Spleen (tissue), 11 donors: Measurements from ENCODE around the gene CCDC117. TPM values are rescaled to one million over a fixed set of nuclear protein-coding genes. Genes with fewer than 3 reads are reported as not detected.

Experiments used
- DNase-seq: peaks from one replicate; pipeline ENCODE4 v3.0.0-alpha.2; 2020
- H3K27ac ChIP-seq, 8 donors: fragments of 200-600 bp; sonication (generic) in 7 of 8; 1 replicate in 4 of 8; 2 replicates in 4 of 8; pipeline versions ENCODE4 v1.5.0 to v1.8.0; 2016 to 2021; ENCODE audit warnings: inconsistent platforms in 4 of 8, mild to moderate bottlenecking in 4 of 8, moderate library complexity in 1 of 8
- H3K27me3 ChIP-seq, 7 donors: fragments of 200-600 bp; sonication (generic) in 6 of 7; replicated peaks in 1 of 7; 1 replicate in 4 of 7; 2 replicates in 3 of 7; pipeline versions ENCODE4 v1.5.0 to v1.8.0; 2016 to 2021; ENCODE audit warnings: inconsistent platforms in 3 of 7, mild to moderate bottlenecking in 1 of 7
- H3K36me3 ChIP-seq, 6 donors: fragments of 200-600 bp; sonication (generic) in 5 of 6; 1 replicate in 4 of 6; 2 replicates in 2 of 6; pipeline versions ENCODE4 v1.5.0 to v1.8.0; 2016 to 2021; ENCODE audit warnings: inconsistent platforms in 2 of 6
- H3K4me1 ChIP-seq, 6 donors: fragments of 200-600 bp; sonication (generic) in 5 of 6; 1 replicate in 3 of 6; 2 replicates in 3 of 6; pipeline versions ENCODE4 v1.5.0 to v1.8.0; 2016 to 2021; ENCODE audit warnings: inconsistent platforms in 3 of 6
- H3K4me3 ChIP-seq, 8 donors: fragments of 200-600 bp; sonication (generic) in 7 of 8; 1 replicate in 4 of 8; 2 replicates in 4 of 8; pipeline versions ENCODE4 v1.5.0 to v1.8.0; 2016 to 2021; ENCODE audit warnings: inconsistent platforms in 4 of 8, mild to moderate bottlenecking in 4 of 8, moderate library complexity in 2 of 8
- H3K9me3 ChIP-seq, 8 donors: fragments of 200-600 bp; sonication (generic) in 7 of 8; 1 replicate in 4 of 8; 2 replicates in 4 of 8; pipeline versions ENCODE4 v1.5.0 to v1.8.0; 2016 to 2021; ENCODE audit warnings: inconsistent platforms in 4 of 8
- CTCF ChIP-seq, 11 experiments: fragments of 200-600 bp in 7 of 11; fragments of 450-650 bp in 4 of 11; sonication (generic) in 4 of 11; IDR thresholded peaks in 8 of 11; conservative IDR thresholded peaks in 3 of 11; 1 replicate in 7 of 11; 2 replicates in 4 of 11; pipeline versions ENCODE4 v1.4.0 to v1.8.0; 2016 to 2021; ENCODE audit warnings: antibody characterized with exemption in 11 of 11, inconsistent platforms in 4 of 11, mild to moderate bottlenecking in 1 of 11
- POLR2A ChIP-seq, 3 donors: fragments of 450-650 bp; IDR thresholded peaks; one replicate each; pipeline ENCODE4 v1.5.1; 2017; ENCODE audit warnings: antibody characterized with exemption in 3 of 3, mild to moderate bottlenecking in 1 of 3
- POLR2AphosphoS5 ChIP-seq, 3 donors: sonication (generic); formaldehyde crosslinking; IDR thresholded peaks; one replicate each; pipeline ENCODE4 v1.5.1; 2017; ENCODE audit warnings: antibody characterized with exemption in 3 of 3
- WGBS, 5 donors: extraction: QIAGEN DNeasy Blood & Tissue Kit in 3 of 5; methylation state at CpG; one replicate each; pipeline versions ENCODE4 v1.1.5 to v1.1.7; 2013 to 2018; 5-methylcytosine and 5-hydroxymethylcytosine counted together
- intact Hi-C: fragments of 100-400 bp; cut with DNase I; formaldehyde crosslinking; loops from one replicate; pipeline ENCODE4 v1.15.0; 2023; ENCODE audit warnings: low total_unique reads
- polyA plus RNA-seq, 3 donors: library from polyadenylated mRNA; stranded (reverse); fragments of 200-250 nt; gene quantifications; one replicate each; pipeline ENCODE4 v1.2.1, GENCODE V29; 2013
- total RNA-seq, 7 donors: library from RNA; depleted of rRNA in 3 of 7; stranded (reverse); fragments of >200 nt in 3 of 7; fragmentation: NEBNext Ultra II Directional in 4 of 7; extraction: Animal tissue kit (Norgen Biotek cat#: 25700) in 4 of 7; gene quantifications; one replicate each; pipeline versions ENCODE4 v1.1.0 to v1.2.1, GENCODE V29; 2016 to 2021
- donor health status: healthy with polysubstance abuse.
- donor health status: DM: no; HTN: no; CAD: no; lungs with moderate emphysema.
- donor health status: DM: no; HTN: no; CAD: no.
- donor health status: Bipolar disorder and iron deficiency.
- donor health status: healthy.
- donor health status: DM: no; HTN: no; CAD: no.
- donor health status: DM: yes; HTN: yes; CAD: no.

The CCDC117 gene
- total and polyA plus RNA-seq, 10 donors = 6.6 to 33.0 (median 19.0) TPM

- intact Hi-C loops = no loop called here
These were observed 31.2 kb upstream of the CCDC117 start for GRCh38 chr22:28741200-28741784.

GRCh38 chr22:28741785-28742561, 30.5 kb upstream of the CCDC117 start, which contains the start of the genes CHEK2 and HSCB:
Gene CHEK2, minus strand, starts transcription at chr22:28741820. Its CDS starts 7,099 bp downstream, at chr22:28734721.
Gene HSCB, plus strand, starts transcription at chr22:28742039. Its CDS starts 57 bp downstream, at chr22:28742096.
- Histone ChIP-seq H3K36me3 (peaks cover 3 to 45% (median 32%) of the 10 kb centered on the region in 6 donors), H3K27me3 (no peaks in the 10 kb centered on the region), H3K4me3 (peak within 1 kb of the TSS; percentile 61 to 97 (median 94)), H3K9me3 (no peaks in the 10 kb centered on the region), H3K4me1 (peaks cover 6 to 41% (median 22%) of the 10 kb centered on the region in 6 donors), H3K27ac (peak within 1 kb of the TSS; percentile 91 to 100 (median 99))
- DNase-seq = peak; percentile 97
- intact Hi-C loops = no loop called here
- TF ChIP-seq POLR2A (IDR thresholded peaks at IDR 0.05) = peak; percentile 34 to 54 (median 36)
- TF ChIP-seq POLR2AphosphoS5 (IDR thresholded peaks at IDR 0.05) = peak; percentile 88 to 92 (median 90)
- TF ChIP-seq CTCF (IDR thresholded peaks at IDR 0.05 in 8 of 11, conservative IDR thresholded peaks at IDR 0.05 in 3 of 11) = peak in 4 of 11 experiments; percentile 18 to 39 (median 32)
- WGBS, 5 donors = 0 to 1% (median 0%) methylated on average over 44 to 54 of the region's 54 CpGs

More at GRCh38 chr22:28741200-28741784, 31.2 kb upstream of the CCDC117 start:
- Histone ChIP-seq H3K27ac (peak overlapping the region in 7 of 8 donors; percentile 3 to 100 (median 99)), H3K36me3 (peaks cover 3 to 38% (median 26%) of the 10 kb centered on the region in 6 donors), H3K4me1 (peaks cover 6 to 41% (median 22%) of the 10 kb centered on the region in 6 donors), H3K27me3 (no peaks in the 10 kb centered on the region), H3K4me3 (peak overlapping the region; percentile 61 to 97 (median 94)), H3K9me3 (no peaks in the 10 kb centered on the region)
- TF ChIP-seq POLR2AphosphoS5 (IDR thresholded peaks at IDR 0.05) (no peak), POLR2A (IDR thresholded peaks at IDR 0.05) (peak in 1 of 3 donors; percentile 13)
- 8 to 12% (median 9%) methylated on average over 16 to 18 of the region's 18 CpGs for WGBS, 5 donors
- peak; percentile 64 for DNase-seq

GRCh38 chr22:28742562-28742962, 29.9 kb upstream of the CCDC117 start:
- intact Hi-C loops = no loop called here
- peaks cover 6 to 41% (median 22%) of the 10 kb centered on the region in 6 donors for H3K4me1 ChIP-seq
- H3K9me3 ChIP-seq = no peaks in the 10 kb centered on the region
- peak overlapping the region; percentile 16 to 100 (median 99) for H3K27ac ChIP-seq
- no peak for TF ChIP-seq POLR2AphosphoS5 (IDR thresholded peaks at IDR 0.05)
- no peak for TF ChIP-seq POLR2A (IDR thresholded peaks at IDR 0.05)
- no peak for TF ChIP-seq CTCF (IDR thresholded peaks at IDR 0.05 in 8 of 11, conservative IDR thresholded peaks at IDR 0.05 in 3 of 11)
- WGBS, 5 donors = 1 to 4% (median 3%) methylated on average over 10 of the region's 10 CpGs
- H3K27me3 ChIP-seq = no peaks in the 10 kb centered on the region
- DNase-seq = no peak
- H3K4me3 ChIP-seq = peak overlapping the region; percentile 61 to 97 (median 94)
- peaks cover 3 to 48% (median 35%) of the 10 kb centered on the region in 6 donors for H3K36me3 ChIP-seq

GRCh38 chr22:28743852-28744251, 28.6 kb upstream of the CCDC117 start:
- no peaks in the 10 kb centered on the region for H3K9me3 ChIP-seq
- peaks cover 6 to 50% (median 26%) of the 10 kb centered on the region in 6 donors for H3K4me1 ChIP-seq
- no peak overlapping the region for H3K4me3 ChIP-seq
- no peaks in the 10 kb centered on the region for H3K27me3 ChIP-seq
- peak overlapping the region in 1 of 8 donors; percentile 99 for H3K27ac ChIP-seq
- H3K36me3 ChIP-seq = peaks cover 3 to 56% (median 46%) of the 10 kb centered on the region in 6 donors
- TF ChIP-seq CTCF (IDR thresholded peaks at IDR 0.05 in 8 of 11, conservative IDR thresholded peaks at IDR 0.05 in 3 of 11) (no peak), POLR2AphosphoS5 (IDR thresholded peaks at IDR 0.05) (no peak), POLR2A (IDR thresholded peaks at IDR 0.05) (no peak)
- DNase-seq = peak; percentile 7
- intact Hi-C loops = no loop called here
- 94 to 98% (median 96%) methylated on average over 3 of the region's 3 CpGs for WGBS, 5 donors
